Neural crest cell (in vitro differentiated cells): ENCODE results near the gene PMEL. TPM values are rescaled to one million over a fixed set of nuclear protein-coding genes. Genes with fewer than 3 reads are reported as not detected.
A peak's percentile ranks its signal among the peaks of the same experiment; 100 is the strongest.

Experiments
- DNase-seq: peaks from one replicate; pipeline ENCODE4 v3.0.0; 2021; ENCODE audit warnings: low read depth, mixed read lengths, low spot score
- H3K27ac Mint-ChIP-seq: one replicate; pipeline ENCODE4 v1.8.0; 2021; ENCODE audit warnings: mild to moderate bottlenecking, mixed read lengths; ENCODE audit not compliant: unreplicated experiment
- H3K27me3 Mint-ChIP-seq: 2 replicates; pipeline ENCODE4 v1.8.0; 2021; ENCODE audit warnings: low read depth, mild to moderate bottlenecking, mixed read lengths
- H3K36me3 Mint-ChIP-seq: 2 replicates; pipeline ENCODE4 v1.8.0; 2021; ENCODE audit warnings: low read depth, mild to moderate bottlenecking, mixed read lengths
- H3K4me1 Mint-ChIP-seq: 2 replicates; pipeline ENCODE4 v1.8.0; 2021; ENCODE audit warnings: mixed read lengths
- H3K4me3 Mint-ChIP-seq: one replicate; pipeline ENCODE4 v1.8.0; 2021; ENCODE audit warnings: mild to moderate bottlenecking, mixed read lengths
- H3K9me3 Mint-ChIP-seq: 2 replicates; pipeline ENCODE4 v1.8.0; 2021; ENCODE audit warnings: mixed read lengths
- CTCF ChIP-seq: fragments of 200-600 bp; sonication (generic); conservative IDR thresholded peaks from 2 replicates; pipeline ENCODE4 v1.5.0; 2021; ENCODE audit warnings: antibody characterized with exemption, mild to moderate bottlenecking
- long read RNA-seq: library from polyadenylated mRNA; unstranded; transcript quantifications from one replicate; pipeline ENCODE4 v2.0.0, GENCODE V29; 2020
- total RNA-seq: library from RNA; stranded (reverse); gene quantifications from 2 replicates; pipeline ENCODE4 v1.2.1, GENCODE V29; 2021

PMEL gene
- total RNA-seq: 36.9 and 39.9 TPM in 2 replicates
- long read RNA-seq, transcript PMEL-201 (11 exons, 2,127 nt): minor isoform, 16 of 132 reads
- long read RNA-seq, transcript PMEL-206 (11 exons, 2,757 nt): major isoform, 99 of 132 reads
- long read RNA-seq, partial matches to known transcripts: 2 of 132 reads
- long read RNA-seq, other reads (novel, unspliced or antisense): 13 of 132 reads

GRCh38 chr12:55965941-55966407 is at the start of gene PMEL:
Gene PMEL (minus strand): TSS chr12:55966042. CDS start chr12:55966011, 31 bp downstream.
- H3K27me3 Mint-ChIP-seq: no peaks in the 10 kb centered on the region
- peak within 1 kb of the TSS; percentile 95 for H3K4me3 Mint-ChIP-seq
- H3K27ac Mint-ChIP-seq: peak within 1 kb of the TSS; percentile 70
- DNase-seq: no peak
- no peaks in the 10 kb centered on the region for H3K9me3 Mint-ChIP-seq
- no peak for TF ChIP-seq CTCF
- peaks cover 8% of the 10 kb centered on the region for H3K36me3 Mint-ChIP-seq
- peaks cover 47% of the 10 kb centered on the region for H3K4me1 Mint-ChIP-seq

GRCh38 chr12:56014205-56014604 is 48.4 kb upstream of the PMEL start:
- TF ChIP-seq CTCF: no peak
- Mint-ChIP-seq H3K27me3 (no peaks in the 10 kb centered on the region), H3K27ac (no peak overlapping the region), H3K36me3 (peaks cover 8% of the 10 kb centered on the region), H3K9me3 (no peaks in the 10 kb centered on the region), H3K4me3 (peak overlapping the region; percentile 26), H3K4me1 (peaks cover 40% of the 10 kb centered on the region)
- DNase-seq: no peak

- no peaks in the 10 kb centered on the region for H3K27me3 Mint-ChIP-seq
- peak overlapping the region; percentile 7 for H3K4me3 Mint-ChIP-seq
- no peak for TF ChIP-seq CTCF
- peaks cover 8% of the 10 kb centered on the region for H3K36me3 Mint-ChIP-seq
- no peak overlapping the region for H3K27ac Mint-ChIP-seq
- H3K9me3 Mint-ChIP-seq: no peaks in the 10 kb centered on the region
- H3K4me1 Mint-ChIP-seq: peaks cover 43% of the 10 kb centered on the region
- no peak for DNase-seq
Observed at GRCh38 chr12:56013482-56013881, 47.6 kb upstream of the PMEL start.

- TF ChIP-seq CTCF: no peak
- Mint-ChIP-seq H3K4me3 (no peak overlapping the region), H3K4me1 (peaks cover 51% of the 10 kb centered on the region), H3K27ac (no peak overlapping the region), H3K9me3 (no peaks in the 10 kb centered on the region), H3K36me3 (peaks cover 11% of the 10 kb centered on the region), H3K27me3 (no peaks in the 10 kb centered on the region)
- no peak for DNase-seq
Observed at GRCh38 chr12:56011509-56012090, 45.8 kb upstream of the PMEL start.

GRCh38 chr12:56010111-56010570 is 44.3 kb upstream of the PMEL start:
- no peak for TF ChIP-seq CTCF
- H3K4me3 Mint-ChIP-seq: peak overlapping the region; percentile 74
- no peak overlapping the region for H3K27ac Mint-ChIP-seq
- peaks cover 11% of the 10 kb centered on the region for H3K36me3 Mint-ChIP-seq
- peaks cover 45% of the 10 kb centered on the region for H3K4me1 Mint-ChIP-seq
- DNase-seq: no peak
- no peaks in the 10 kb centered on the region for H3K27me3 Mint-ChIP-seq
- H3K9me3 Mint-ChIP-seq: no peaks in the 10 kb centered on the region
